Stimulated activated CD8-positive, alpha-beta memory T cell treated with anti-CD3 and anti-CD28 coated beads, Interleukin-4, amount 100 ng/mL, for 24 hours (primary cell): ENCODE data around the gene ZNF484.
"Not testable (repeated sequence)": the region's sequence is repeated elsewhere in the genome, so short reads cannot be mapped to it uniquely, and the experiment has no call there.

Experiments
- DNase-seq: peaks from one replicate; pipeline ENCODE4 v3.0.0-alpha.2; 2020; ENCODE audit warnings: low read depth

ZNF484 gene

GRCh38 chr9:92877531-92878430 lies at the start of gene ZNF484:
TSS of gene ZNF484 (minus strand) at chr9:92878038. CDS start at chr9:92875029, 3,009 bp downstream.
- DNase-seq, result peak; percentile 94

- DNase-seq, result no peak
Measured at GRCh38 chr9:92920437-92920836, 42.6 kb upstream of the ZNF484 start.

- no peak for DNase-seq
Measured at GRCh38 chr9:92917176-92917800, 39.5 kb upstream of the ZNF484 start.

- DNase-seq, result no peak
Measured at GRCh38 chr9:92911511-92912475, 34.0 kb upstream of the ZNF484 start.

- not testable (repeated sequence) for DNase-seq
Measured at GRCh38 chr9:92905137-92905536, 27.3 kb upstream of the ZNF484 start.

- no peak for DNase-seq
Measured at GRCh38 chr9:92897323-92897722, 19.5 kb upstream of the ZNF484 start.

GRCh38 chr9:92895812-92896436 lies 18.1 kb upstream of the ZNF484 start:
- DNase-seq, result no peak

- DNase-seq, result no peak
Measured at GRCh38 chr9:92894711-92895362, 17.0 kb upstream of the ZNF484 start.

GRCh38 chr9:92893916-92894610 lies 16.2 kb upstream of the ZNF484 start:
- not testable (repeated sequence) for DNase-seq

GRCh38 chr9:92892276-92892675 lies 14.4 kb upstream of the ZNF484 start:
- not testable (repeated sequence) for DNase-seq

- no peak for DNase-seq
Measured at GRCh38 chr9:92890761-92891160, 12.9 kb upstream of the ZNF484 start.

- DNase-seq, result no peak
Measured at GRCh38 chr9:92887880-92888338, 10.1 kb upstream of the ZNF484 start.

GRCh38 chr9:92886846-92887610 lies 9.2 kb upstream of the ZNF484 start:
- DNase-seq, result not testable (repeated sequence)

- DNase-seq, result not testable (repeated sequence)
Measured at GRCh38 chr9:92883666-92884405, 6.0 kb upstream of the ZNF484 start.

- DNase-seq, result no peak
Measured at GRCh38 chr9:92882276-92882675, 4.4 kb upstream of the ZNF484 start.

GRCh38 chr9:92875373-92875772 lies 2.5 kb downstream of the ZNF484 start:
- DNase-seq, result no peak

GRCh38 chr9:92870289-92870688 lies 7.5 kb downstream of the ZNF484 start:
- DNase-seq, result no peak

- DNase-seq, result not testable (repeated sequence)
Measured at GRCh38 chr9:92866600-92866999, 11.2 kb downstream of the ZNF484 start.

GRCh38 chr9:92864152-92864551 lies 13.7 kb downstream of the ZNF484 start:
- no peak for DNase-seq
